Stimulated activated CD4-positive, alpha-beta T cell treated with anti-CD3 and anti-CD28 coated beads, Interleukin-1b, Interleukin-23, amount 100 ng/mL, for 24 hours (primary cell): ENCODE results near the gene RAN.
"Not testable (repeated sequence)": the region's sequence is repeated elsewhere in the genome, so short reads cannot be mapped to it uniquely, and the experiment has no call there.

Experiments
- DNase-seq, 4 experiments: peaks; one replicate each; pipeline ENCODE4 v3.0.0-alpha.2; 2020; ENCODE audit warnings: low read depth in 4 of 4, low spot score in 1 of 4

The RAN gene

DNA sequence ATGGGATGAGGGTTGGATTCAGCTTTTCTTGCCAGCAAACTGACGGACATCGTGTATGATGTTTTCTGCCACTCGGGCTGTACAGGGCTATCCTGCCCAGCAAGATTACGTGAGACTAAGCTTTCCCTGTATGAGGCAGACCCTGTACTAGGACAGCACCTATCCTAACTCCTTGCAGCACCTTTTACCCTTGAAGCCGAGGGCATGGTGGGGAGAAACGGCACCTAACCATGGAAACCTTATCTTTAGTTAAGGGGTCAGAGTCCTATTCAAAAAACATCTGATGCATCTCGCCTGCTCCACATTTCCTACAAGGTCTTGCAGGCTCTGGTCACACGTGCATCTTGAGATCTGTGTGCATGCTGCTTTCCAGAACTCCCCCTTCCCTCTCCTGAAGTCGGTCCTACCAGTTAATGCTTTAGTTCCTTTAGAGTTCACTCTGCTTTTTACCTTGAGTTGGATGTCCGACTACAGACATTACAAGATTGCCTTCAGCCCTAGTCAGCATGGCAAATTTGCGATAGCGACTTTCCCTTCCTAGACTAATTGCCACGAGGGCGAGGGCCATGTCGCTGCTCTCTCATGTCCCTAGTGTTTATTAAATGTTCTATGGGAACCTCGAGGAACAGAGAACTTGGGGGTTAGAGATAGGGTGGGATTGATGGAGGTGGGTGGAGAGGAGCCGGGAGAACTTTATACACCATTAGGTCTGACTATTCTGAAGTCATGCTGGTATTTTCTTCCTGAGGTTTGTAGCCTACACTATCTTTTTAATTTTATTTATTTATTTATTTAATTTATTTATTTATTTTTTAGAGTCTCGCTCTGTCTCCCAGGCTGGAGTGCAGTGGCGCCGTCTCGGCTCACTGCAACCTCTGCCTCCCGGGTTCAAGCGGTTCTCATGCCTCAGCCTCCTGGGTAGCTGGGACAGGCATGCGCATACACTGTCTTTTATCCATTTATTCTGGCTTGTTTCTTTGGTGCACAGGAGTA is 6.6 kb downstream of the RAN start:
- no peak for DNase-seq

DNA sequence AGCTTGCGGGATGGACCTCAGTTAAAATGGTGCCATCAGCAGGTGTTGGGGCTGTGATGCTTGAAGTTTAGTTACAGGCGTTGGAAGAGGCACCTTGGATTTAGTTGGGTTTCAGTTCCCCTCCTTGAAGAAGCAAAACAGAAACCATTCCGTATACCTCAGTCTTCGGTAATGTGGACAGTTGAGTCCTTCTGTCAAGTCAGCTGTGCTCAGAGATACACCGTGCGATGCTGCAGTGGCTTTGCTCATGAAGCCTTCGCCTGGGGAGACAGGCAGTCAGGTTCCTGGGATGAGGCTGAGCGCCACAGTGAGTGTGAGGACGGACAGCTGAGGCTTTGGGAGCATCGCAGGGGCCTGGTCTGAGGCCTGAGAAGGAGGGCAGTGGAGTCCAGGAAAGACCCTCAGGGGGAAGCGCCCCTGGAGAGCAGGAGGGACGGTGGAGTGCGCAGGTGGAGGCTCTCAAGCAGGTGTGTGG is 7.4 kb downstream of the RAN start:
- DNase-seq: no peak

DNA sequence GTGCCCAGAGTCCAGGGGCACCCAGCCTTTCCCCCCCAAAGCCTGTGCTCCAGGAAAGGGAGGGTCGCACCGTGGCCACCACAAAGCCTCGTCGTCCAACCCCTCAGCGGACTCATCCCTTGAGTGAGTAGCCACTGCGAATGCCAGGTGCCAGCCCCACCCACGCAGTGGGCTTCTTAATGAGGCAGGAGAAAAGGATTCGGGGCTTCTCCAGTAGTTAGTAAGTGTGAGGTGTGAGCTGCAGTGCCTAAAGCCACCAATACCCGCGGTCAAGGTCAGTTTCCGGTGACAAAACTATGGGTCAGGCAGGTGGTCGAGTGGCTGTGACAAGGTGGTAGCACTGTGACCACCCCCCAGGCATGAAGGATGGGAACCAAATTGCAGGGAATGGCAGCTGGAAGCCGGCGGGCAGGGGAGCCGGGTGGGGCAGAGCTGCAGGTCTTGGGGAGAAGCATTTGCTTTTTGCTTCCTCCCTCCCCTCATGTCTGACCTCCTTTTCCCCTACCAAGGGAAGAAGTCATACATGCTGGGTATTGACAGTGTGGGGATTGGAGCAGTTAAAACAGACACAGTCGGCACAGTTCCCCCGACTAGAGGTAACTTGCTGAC is 8.0 kb downstream of the RAN start:
- no peak for DNase-seq

DNA sequence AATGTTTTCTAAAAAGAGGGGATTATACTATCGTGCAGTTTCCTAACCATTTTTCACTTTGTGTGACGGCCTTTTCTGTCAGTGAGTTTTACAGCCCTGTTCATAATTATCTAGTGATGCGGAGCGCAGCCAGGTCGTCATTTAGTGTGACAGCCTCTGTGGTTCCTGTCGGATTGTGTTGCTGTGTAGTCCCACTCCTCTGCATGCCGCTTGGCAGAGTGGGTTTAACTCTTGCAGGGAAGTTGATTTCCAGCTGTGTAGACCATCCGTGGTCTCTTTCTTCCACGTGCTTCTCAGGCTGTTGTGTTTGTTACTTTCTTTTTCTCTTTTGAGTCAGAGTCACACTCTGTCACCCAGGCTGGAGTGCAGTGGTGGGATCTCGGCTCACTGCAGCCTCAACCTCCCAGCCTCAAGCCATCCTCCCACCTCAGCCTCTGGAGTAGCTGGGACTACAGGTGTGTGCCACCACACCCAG is 8.6 kb downstream of the RAN start:
- DNase-seq: no peak

DNA sequence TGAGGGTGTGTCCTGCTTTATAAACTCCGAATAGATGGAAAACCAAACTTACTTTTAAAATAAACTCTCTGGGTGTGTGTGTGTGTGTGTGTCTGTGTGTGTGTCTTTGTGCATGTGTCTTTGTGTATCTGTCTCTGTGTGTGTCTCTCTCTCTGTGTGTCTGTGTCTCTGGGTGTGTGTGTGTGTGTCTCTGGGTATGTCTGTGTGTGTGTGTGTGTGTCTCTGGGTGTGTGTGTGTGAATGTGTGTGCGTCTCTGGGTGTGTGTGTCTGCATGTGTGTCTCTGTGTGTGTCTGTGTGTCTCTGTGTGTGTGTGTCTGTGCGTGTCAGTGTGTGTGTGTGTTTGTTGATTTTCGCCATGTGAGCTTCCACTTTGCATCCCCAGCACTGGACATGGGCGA is 9.2 kb downstream of the RAN start:
- DNase-seq: no peak

DNA sequence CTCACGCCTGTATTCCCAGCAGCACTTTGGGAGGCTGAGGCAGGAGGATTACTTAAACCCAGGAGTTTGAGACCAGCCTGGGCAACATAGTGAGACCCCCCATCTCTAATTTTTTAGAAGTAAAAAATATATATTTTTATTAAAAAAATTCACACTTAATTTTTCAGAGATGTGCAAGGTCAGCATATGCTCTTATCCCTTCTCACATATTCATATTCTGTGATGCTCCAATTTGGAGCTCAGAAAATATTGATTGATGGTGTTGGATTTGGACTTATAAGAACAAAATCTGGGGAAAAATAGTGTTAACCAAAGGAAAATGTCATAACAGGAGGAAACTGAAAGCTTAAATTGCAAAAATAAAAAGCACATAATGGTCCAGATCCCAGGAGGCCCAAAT is 9.7 kb downstream of the RAN start:
- DNase-seq: no peak

DNA sequence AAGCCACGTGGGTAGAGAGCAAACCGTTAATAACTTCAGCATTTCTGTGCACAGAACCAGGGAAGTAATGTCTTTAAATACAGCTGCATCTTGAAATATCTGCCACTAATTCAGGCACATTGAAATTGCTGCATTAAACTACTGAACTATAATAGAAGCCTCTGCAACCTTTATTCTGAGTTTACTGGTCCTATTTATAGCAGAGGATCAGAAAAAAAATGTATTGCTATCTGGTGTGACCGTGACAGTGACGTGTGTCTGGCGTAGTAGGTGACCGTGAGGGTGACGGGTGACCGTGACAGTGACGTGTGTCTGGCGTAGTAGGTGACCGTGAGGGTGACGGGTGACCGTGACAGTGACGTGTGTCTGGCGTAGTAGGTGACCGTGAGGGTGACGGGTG is 15.3 kb downstream of the RAN start:
- not testable (repeated sequence) for DNase-seq

DNA sequence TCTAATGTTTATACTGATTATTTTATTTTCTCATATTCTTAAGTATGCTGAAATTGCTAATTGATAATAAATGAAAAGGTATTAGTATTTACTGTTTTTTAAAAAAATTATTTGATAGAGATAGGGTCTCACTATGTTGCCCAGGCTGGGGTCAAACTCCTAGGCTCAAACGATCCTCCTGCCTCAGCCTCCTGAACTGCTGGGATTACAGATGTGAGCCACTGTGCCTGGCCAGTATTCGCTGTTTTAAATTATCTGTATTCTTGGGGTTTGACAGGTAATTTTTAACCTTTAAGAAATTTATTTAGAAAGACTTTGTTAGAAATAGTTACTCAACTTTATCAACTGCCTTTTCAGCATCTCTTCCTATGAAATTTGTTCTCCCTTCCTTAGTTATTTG is 32.2 kb downstream of the RAN start:
- no peak for DNase-seq

DNA sequence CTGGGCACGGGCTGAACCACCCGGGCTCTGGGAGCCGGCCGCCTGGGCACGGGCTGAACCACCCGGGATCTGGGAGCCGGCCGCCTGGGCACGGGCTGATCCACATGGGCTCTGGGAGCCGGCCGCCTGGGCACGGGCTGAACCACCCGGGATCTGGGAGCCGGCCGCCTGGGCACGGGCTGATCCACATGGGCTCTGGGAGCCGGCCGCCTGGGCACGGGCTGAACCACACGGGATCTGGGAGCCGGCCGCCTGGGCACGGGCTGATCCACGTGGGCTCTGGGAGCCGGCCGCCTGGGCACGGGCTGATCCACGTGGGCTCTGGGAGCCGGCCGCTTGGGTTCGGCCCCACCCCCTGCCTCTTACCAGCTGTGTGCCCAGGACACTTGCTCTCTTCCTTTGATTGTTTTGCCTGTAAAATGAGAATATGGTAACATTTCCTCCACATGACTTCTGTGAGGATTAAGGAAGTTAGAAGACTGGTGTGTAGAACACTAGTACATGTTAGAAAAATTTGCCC is 33.1 kb downstream of the RAN start:
- DNase-seq: not testable (repeated sequence)

DNA sequence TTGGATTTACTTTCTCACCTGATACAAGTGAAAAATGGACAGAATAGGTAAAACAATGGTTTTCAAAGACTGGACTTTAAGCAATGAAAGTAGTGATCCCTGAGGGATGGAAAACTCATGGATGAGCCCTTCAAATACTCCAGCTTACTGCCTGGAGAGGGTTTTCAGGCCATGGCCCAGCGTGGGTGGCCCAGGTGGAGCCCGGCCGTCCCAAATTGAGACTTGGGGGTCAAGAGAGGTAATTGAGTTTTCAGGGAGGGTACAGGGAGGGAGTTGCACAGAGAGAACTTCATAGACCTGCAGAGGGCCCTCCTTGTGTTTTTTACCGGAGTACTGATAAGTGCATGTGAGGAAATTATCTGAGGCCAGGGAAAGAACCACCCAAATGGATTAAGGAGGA is 37.2 kb downstream of the RAN start:
- DNase-seq: no peak

DNA sequence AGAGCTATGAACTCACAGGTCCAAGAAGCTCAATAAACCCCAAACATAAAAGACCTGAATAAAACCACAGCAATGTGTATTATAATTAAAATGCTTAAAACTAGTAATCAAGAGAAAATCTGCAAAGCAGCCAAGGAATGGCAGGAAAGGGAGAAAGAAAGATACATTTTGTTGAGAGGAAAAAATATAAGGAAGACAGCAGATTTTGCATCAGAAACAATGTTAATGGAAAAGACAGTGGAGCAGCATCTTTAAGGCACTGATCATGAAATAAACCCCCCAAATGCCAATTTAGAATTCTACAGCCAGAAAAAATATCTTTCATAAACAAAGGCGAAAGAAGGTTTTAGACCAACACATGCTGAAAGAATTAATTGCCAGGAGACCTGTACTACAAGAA is 39.3 kb downstream of the RAN start:
- DNase-seq: no peak

DNA sequence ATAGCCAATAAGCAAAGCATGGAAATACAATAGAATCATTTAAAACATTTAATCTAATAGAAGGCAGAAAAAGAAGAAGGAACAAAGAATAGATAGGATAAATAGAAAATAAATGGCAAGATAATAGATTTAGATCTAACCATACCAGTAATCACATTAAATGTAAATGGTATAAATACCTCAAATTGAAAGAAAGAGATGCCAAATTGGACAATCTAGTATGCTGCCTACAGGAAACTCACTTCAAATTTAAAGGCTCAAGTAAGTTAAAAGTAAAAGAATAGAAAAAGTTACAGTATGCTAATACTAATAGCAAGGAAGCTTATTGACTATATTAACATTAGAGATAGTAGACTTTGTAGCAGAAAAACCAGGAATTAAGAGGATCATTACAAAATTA is 40.1 kb downstream of the RAN start:
- DNase-seq: no peak

DNA sequence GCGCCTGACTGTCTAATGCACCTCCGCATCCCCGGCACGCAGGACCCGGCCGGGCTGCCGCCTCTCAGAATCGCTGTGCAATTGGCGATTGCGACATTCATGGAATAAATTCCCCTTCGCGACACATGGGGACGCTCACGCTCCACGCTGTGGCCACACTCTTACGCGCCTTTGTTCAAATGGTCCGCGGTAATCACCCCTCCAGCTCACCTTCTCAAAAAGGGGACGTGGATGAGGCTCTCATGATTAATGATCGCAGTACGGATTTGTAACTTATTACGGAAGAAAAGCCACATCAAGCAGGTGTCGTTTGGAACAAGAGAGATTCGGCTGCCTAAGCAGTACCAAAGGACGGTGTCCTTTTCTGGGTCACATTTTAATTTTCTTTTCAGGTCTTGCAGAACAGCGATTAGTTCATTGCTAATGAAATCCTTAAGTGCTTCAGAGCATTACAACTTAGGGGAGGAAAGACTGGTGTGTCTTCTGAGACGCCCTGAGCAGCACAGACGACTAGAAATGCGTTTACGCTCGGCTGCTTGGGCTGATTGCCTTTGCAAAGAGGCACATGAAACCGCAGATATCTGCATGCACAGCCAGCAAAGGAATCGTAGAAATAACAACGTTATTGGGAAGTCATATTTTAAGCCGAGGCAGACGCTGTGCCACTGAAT is 44.5 kb downstream of the RAN start:
- no peak for DNase-seq

DNA sequence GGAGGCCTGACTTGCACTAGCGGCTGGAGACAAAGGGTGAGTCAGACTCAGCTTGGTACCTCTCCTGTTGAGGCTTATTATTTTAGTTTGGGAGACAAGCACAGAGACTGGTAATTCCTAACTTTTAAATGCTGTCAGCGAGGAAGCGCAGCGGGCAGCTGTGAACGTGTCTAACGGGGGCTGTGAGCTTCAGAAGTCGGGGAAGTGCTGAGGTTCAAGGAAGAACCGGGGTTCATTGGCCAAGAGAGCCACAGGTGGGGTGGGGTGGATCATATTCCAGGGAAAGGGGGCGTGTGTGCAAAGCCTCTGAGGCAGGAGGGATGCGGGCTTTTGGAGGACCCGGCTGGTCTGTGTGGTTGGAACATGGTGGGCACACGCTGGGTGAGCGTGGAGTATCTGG is 45.7 kb downstream of the RAN start:
- DNase-seq: no peak

DNA sequence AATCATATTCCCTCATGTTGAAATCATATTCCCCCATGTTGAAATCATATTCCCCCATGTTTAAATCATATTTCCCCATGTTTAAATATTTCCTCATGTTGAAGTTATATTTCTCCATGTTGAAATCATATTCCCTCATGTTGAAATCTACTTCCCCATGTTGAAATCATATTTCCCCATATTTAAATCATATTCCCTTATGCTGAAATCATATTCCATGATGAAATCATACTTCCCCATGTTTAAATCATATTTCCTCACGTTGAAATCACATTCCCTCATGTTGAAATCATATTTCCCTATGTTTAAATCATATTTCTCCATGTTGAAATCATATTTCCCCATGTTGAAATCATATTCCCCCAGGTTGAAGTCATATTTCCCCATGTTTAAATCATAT is 47.2 kb downstream of the RAN start:
- no peak for DNase-seq

DNA sequence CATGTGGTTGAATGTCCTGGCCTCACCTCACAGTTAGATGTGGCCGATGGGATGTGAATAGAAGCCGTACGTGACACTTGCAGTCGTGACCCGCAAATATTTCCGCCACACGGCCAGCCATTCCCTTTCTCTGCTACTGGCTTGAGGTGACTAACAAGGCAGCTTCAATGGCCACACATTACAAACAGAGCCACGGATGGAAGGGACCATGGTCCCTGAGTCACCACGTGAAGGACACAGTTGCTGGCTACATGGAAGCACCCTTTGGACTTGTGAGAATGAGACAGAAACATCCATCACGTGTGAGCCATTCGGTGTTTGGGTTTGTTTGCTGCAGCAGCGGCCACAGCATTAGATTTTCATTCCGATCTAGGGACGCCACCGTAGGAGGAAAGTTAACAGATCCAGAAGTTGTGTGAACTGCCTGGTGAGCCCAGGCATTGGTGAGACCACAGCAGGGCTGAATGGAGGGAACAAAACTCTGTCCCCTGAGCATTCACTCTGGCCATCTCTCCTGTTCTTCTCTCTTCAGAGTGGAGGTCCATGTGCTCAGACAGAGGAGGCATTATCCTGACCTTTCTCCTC is 48.3 kb downstream of the RAN start:
- DNase-seq: no peak

DNA sequence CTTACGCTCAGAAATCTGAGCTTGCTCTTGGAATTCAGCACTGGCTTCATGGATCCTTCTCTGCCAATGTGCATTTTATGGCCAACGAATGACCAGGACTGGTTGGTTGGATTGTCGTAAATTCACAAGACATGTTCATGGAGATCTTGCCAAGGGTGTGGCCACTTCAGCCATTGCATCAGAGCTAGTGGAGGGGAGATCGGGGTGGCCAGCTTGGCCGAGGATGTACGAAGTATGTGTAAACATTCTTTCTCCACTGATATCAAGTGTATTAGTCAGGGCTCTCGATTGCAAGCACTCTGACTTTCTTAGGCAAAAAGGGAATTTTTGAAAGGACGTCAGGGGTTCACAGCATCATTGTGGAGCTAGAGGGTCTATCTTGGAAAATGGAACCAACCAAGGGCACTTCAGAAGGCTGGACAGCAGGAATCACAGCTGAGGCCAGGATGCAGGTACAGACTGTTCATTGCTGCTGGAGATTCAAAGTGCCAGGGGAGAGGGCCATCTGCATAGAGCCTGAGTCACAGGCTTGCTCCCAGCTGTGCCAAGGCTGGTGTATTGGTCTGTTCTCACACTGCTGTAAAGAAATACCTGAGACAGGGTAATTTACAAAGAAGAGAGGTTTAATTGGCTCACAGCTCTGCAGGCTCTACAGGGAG is 49.0 kb downstream of the RAN start:
- no peak for DNase-seq

DNA sequence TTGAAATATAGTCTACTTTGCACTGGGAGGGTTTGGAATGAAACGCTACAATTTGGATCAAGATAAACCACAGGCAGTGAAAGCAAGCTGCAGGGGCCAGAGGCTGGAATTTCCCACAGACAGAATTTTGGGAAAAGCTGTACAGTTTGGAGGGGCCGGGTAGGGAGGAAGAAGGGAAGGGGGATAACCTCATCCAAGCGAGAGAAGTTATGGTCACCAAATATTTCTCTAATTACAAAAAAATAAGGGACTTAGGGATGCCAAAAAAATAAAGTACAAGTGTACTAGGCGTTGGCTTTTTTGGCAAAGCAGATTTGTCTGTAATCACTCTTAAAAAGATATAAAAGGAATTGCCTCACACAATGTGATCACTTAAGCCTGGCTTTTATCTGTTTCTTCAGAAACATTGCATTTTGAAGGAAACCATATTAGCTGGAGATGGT is 50.7 kb downstream of the RAN start:
- no peak for DNase-seq

DNA sequence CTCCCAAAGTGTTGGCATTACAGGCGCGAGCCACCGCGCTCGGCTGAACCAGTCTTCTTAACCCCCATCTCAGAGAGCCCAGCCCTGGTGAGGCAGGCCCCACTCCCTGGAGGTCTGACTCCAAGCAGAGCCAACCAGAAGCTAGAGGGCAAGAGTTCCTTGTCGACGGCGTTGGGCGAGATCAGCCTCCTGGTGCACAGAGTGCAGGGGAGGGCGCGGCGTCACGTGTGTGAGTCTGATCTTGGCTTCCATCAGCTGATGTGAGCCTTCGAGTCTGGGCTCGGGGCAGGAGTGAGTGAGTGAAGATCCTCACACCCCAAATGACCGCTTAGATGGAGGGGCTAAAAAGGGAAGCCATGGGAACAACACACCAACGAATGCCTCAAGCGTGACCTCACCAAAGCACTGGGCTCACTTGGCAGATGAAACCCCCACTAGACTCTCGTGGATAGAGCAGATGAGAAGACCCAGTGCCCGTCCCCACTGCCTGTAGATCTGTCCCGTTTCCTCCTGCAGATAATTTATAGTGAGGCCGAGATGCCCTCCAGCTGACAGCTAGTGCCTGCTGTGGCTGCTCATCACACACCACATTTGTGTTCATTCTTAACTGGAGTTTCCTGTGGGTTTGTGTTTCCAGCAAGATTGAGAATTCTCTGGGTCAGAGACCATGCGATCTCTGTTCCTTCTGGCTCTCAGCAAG is 53.2 kb downstream of the RAN start:
- no peak for DNase-seq

DNA sequence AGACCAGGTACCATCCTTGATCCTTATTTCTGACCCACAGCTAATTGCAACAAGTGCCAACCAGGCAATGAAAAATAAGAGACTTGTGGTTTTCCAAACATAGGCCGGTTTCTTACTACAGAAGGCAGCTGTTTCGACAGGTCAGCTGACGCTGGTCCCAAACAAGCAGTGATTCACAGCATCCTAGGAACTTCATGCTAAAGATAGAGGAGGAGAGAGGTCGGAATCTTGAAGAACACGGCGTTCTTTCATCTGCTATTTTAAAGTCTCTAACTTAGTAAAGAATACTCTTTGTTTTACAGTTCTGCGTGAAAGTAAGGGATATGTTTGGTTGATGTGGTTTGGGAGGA is 53.8 kb downstream of the RAN start:
- DNase-seq: no peak
